ENCODE measurements around the gene LRRTM2.
"Not testable (repeated sequence)": the region's sequence is repeated elsewhere in the genome, so short reads cannot be mapped to it uniquely, and the experiment has no call there.

The LRRTM2 gene, protein sequence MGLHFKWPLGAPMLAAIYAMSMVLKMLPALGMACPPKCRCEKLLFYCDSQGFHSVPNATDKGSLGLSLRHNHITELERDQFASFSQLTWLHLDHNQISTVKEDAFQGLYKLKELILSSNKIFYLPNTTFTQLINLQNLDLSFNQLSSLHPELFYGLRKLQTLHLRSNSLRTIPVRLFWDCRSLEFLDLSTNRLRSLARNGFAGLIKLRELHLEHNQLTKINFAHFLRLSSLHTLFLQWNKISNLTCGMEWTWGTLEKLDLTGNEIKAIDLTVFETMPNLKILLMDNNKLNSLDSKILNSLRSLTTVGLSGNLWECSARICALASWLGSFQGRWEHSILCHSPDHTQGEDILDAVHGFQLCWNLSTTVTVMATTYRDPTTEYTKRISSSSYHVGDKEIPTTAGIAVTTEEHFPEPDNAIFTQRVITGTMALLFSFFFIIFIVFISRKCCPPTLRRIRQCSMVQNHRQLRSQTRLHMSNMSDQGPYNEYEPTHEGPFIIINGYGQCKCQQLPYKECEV

GRCh38 chr5:138874771-138875551, at the start of gene LRRTM2:
TSS of gene LRRTM2 (minus strand) at chr5:138875335. CDS start at chr5:138874911, 424 bp downstream.
- DNase-seq: peak; percentile 48

- no peak for DNase-seq
Observed at GRCh38 chr5:138922494-138922893, 47.4 kb upstream of the LRRTM2 start.

DNA sequence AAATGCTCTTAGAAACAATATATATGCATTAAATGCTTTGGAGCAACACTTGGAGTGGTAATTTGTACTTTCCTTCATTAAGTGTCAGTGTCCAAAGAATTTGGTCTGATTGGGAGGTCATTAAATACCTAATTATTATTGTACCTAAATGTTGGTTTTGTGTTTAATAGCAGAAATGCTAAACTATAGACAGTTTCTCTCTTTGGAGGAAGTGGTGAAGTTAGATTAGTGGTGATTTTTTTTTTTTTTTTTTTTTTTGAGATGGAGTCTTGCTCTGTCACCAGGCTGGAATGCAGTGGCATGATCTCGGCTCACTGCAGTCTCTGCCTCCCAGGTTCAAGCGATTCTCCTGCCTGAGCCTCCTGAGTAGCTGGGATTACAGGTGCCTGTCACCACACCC, 46.2 kb upstream of the LRRTM2 start:
- not testable (repeated sequence) for DNase-seq

GRCh38 chr5:138920181-138920580, 45.0 kb upstream of the LRRTM2 start:
- DNase-seq: no peak

GRCh38 chr5:138918686-138919085, 43.6 kb upstream of the LRRTM2 start:
- no peak for DNase-seq

DNA sequence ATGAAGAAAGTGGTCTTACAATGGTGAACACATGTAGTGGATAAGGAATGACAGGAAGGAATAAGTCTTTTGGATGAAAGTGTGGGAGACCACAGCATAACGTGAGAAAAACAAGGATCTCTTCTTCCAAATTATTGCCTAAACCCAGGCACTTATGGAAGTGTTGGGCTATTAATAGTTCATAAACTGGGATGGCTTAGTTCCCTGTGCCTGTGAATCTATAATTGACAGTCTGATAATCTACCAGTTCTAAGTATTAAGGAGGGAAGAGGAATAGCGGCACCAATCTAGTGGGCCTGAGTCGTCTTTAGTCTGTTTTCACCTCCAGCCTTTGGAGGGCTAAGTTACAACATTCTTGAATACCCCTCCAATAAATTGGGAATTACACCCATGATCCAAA, 39.2 kb upstream of the LRRTM2 start:
- no peak for DNase-seq

- no peak for DNase-seq
Observed at GRCh38 chr5:138913773-138914172, 38.6 kb upstream of the LRRTM2 start.

DNA sequence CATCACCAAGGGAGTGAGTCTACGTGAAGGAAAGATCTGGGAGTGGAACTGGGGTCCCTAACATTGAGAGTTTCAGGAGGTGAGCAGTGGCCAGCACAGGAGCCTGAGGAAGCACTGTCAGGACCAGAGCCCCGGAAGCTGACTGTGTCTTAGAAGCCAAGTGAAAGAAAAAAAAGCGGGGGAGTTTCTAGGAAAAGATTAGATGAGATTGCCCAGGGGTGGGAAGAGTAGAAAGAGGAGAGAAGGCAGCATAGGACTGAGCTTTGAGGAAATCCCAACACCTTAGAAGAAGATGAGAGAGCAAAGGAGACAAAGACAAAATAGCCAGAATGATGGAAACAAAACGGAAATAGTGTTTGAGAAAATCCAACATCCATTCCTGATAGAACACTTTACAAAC, 37.0 kb upstream of the LRRTM2 start:
- no peak for DNase-seq

GRCh38 chr5:138911441-138911840, 36.3 kb upstream of the LRRTM2 start:
- DNase-seq: no peak

DNA sequence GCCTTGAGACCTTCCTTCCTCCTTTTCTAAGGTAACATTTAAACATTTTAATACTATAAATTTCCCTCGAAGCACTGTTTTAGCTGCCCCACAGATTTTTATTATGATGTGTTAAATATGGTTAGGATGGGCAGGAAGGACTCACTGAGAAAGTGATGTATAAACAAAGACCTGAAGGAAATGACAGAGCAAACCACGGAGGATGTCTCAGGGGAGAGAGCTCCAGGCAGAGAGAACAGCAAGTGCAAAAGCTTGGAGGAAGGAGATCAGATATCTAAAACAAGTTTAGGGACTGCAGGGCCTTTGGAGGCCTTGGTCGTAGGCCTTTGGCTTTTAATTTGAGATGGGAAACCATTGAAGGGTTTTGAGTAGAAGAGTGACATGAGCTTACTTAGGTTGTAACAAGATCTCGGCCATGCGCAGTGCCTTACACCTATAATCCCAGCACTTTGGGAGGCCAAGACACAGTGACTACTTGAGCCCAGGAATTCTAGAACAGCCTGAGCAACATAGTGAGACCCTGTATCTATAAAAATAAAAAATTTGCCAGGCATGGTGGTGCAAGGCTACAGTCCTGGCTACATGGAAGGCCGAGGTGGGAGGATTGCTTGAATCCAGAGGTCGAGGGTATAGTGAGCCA, 35.5 kb upstream of the LRRTM2 start:
- DNase-seq: no peak

- no peak for DNase-seq
Observed at GRCh38 chr5:138909734-138910133, 34.6 kb upstream of the LRRTM2 start.

DNA sequence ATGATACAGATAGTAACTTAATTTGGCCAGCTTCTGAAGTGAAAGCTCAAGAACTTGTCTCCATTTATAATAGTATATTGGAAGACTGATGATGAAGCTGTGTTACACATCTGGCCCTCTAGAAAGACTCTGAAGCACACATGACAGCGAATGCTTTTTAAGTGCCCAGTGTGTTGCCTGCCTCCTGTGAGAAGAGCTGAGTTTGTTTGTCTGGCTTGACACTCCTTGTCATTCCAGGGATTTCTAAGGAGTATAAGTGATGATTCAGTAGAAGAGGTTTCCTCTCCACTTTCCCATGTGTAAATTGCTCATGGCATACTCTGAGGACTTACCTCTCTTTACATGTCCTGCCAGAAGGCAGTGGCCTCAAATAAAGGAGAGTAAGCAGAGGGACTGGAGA, 30.4 kb upstream of the LRRTM2 start:
- DNase-seq: no peak

DNA sequence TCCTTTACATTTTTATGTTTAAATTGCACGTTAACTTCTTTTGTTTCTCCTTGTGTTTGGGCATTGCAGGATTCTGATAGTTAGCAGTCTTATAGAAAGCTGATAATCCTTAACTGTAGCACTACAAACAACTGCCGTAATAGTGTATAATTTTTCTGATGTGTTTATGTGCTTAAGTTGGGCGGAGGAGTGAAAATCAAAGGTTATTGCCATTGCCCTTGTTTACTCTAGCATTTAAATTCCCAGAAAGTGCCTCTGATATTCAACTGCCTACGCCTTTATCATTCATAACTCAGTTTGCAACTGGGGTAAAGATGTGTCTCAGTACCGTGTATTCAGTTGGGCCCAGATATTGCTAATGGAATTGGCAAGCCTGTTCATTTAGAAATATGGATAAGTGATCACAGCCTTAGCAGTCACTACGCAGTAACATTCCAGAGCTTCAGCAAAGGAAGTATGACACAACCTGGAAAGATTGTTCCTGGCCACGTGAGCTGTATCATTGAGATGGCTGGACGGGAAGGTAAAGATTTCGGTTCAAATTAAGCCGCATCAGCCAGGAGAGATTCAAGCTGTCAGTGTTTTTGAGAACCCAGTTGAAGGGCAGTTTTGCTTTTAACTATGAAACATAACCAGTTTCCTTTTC, 28.1 kb upstream of the LRRTM2 start:
- no peak for DNase-seq

- DNase-seq: no peak
Observed at GRCh38 chr5:138901716-138902115, 26.6 kb upstream of the LRRTM2 start.

DNA sequence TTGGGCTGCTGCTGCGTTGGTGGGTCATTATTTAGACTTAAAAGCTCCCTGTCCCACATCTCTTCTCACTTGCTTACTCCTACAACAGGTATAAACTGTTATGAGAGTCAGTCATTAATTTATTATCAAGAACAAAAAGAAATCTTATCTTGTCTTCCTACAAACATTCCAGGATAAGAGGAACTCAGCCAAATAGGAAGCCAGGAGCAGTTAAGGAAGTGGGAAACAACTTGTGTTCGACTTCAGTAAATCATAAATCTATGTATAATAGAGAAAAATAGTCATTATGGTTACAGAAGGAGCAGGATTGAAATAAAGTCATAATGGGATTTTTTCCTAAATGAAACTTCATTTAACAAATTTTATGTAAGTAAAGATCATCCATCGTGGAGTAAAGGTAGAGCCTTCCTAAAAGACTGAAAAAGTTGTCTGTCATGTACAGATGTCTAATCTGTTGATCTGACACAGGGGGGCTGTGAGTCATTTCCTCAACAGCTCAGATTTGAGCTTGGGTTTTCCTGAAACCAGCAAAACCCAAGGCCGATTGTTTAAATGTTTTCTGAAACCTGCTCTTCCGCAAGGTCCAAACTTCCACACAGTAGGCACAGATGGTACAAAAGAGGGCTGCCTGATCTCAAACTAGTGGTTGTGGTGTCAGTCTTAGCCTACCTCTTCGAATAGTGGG, 25.3 kb upstream of the LRRTM2 start:
- no peak for DNase-seq

DNA sequence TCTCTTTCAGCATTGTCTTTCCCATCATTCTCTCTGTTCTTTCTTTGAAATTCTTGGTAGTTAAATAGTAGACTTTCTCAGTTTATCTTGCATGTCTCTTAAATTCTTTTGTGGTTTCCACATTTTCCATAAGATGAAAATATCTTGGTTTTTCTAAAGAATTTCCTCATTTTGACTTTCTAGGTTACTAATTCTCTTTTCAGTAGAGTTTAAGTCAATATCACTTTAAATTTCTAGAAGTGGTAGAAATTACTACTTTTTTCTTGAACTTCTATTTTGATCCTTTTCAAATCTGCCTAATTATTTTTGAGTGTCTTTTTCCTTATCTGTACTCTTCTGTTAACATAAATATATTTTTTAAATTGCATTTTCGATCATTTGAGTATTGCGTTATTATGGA, 23.6 kb upstream of the LRRTM2 start:
- DNase-seq: no peak

GRCh38 chr5:138898299-138898698, 23.2 kb upstream of the LRRTM2 start:
- DNase-seq: no peak

GRCh38 chr5:138895918-138896317, 20.8 kb upstream of the LRRTM2 start:
- DNase-seq: no peak

DNA sequence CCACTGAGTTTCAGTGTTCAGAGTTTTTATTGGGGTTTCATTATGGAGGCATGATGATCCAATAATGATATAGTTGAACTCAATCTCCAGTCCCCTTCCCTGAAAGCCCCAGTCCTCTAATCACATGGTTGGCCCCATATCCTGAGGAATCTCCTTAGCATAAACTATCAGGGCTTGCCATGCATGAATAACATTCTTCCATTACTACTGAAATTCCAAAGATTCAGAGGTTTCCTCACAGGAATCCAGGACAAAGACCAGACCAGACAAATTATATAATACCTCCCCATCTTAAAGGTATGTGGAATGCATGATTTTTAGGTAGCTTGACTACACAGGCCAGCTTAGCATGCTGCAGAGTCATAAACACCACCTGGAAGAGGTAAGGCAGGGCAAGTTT, 15.5 kb upstream of the LRRTM2 start:
- DNase-seq: no peak

- DNase-seq: no peak
Observed at GRCh38 chr5:138889994-138890393, 14.9 kb upstream of the LRRTM2 start.

- no peak for DNase-seq
Observed at GRCh38 chr5:138884554-138884953, 9.4 kb upstream of the LRRTM2 start.

DNA sequence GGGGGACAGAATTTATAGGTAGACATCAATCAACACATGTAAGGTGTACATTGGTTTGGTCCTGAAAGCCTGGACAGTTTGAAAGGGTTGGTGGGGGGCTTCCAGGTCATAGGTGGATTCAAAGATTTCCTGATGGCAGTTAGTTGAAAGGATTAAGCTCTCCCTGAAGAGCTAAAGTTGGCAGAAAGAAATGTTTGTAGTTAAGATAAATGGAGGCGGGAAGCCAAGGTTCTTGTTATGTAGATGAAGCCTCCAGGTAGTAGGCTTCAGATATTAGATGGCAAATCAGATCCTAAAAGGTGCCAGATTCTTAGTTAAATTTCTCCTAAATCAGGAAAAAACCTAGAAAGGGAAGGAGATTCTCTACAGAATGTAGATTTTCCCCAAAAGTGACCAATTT, 9.0 kb upstream of the LRRTM2 start:
- DNase-seq: no peak

Measured in NCI-H446 treated with DMSO at 0.1 percent for 48 hours (cell line).